ENCODE data around the gene RALGPS1.

Gene RALGPS1

DNA sequence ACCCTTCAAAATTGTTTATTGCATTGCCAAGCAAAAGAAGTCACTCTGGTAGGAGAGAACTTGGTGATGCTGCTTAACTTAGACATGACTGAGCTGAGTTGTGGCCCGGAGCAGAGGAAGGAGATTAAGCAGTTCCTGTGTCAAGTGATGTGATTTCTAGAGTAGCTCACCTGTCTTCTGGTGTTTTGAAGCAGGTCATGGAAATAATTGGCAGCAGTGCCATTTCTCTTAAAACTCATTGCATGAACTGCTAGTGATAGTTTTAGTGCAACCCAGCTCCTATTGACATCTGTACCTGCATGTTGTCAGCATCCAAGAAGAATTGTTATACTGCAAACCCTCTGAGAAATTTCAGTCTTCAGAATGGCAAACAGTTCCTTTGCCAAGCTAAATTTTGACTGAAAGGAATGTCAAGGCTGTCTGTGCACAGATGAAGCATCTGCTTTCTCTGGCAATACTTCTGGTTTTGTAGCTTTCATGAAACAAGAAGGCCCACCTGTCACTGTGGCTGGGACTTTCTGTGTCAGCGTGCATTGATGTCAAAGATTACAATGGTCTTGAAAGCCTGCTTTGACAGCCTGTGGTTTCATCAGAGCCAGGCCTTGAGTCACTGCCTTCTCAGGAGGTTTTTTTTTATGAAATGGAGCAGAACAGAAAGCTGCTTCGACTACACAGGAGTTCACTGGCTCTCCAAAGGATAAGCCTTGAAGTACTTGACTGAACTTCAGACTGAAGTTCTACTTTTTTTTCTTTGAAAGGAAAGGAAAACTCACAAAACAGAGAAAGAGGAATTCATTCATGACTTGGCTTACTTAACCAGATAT is 90.6 kb downstream of the RALGPS1 start:
- H3K4me3 ChIP-seq (ENCODE audit: low read depth, low read length): no peak overlapping the region
- TF ChIP-seq, protein P1, sequence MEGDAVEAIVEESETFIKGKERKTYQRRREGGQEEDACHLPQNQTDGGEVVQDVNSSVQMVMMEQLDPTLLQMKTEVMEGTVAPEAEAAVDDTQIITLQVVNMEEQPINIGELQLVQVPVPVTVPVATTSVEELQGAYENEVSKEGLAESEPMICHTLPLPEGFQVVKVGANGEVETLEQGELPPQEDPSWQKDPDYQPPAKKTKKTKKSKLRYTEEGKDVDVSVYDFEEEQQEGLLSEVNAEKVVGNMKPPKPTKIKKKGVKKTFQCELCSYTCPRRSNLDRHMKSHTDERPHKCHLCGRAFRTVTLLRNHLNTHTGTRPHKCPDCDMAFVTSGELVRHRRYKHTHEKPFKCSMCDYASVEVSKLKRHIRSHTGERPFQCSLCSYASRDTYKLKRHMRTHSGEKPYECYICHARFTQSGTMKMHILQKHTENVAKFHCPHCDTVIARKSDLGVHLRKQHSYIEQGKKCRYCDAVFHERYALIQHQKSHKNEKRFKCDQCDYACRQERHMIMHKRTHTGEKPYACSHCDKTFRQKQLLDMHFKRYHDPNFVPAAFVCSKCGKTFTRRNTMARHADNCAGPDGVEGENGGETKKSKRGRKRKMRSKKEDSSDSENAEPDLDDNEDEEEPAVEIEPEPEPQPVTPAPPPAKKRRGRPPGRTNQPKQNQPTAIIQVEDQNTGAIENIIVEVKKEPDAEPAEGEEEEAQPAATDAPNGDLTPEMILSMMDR (IDR thresholded peaks at IDR 0.05; ENCODE audit: low read depth, low read length): no peak

DNA sequence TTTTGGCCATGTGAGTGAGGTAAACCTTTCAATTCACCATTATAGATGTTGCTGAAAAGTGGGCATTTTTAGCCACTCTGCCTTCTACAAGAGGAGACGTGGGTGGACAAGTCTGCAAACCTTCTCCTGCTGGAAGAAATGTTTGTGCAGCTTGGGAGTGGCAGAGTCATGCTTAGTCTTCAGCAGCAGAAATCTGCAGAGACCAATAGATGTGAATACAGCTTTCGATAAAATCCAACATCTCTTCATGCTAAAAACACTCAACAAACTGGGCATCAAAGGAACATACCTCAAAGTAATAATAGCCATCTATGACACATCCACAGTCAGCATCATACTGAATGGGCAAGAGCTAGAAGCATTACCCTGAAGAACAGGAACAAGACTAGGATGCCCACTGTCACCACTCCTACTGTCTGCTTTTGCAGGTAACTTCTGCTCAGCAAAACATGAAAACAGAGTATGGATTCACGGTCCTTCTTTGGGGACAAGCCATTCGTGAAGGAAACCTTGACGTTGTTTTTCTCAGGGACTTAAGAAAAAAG is 91.3 kb downstream of the RALGPS1 start:
- TF ChIP-seq, protein P1 (IDR thresholded peaks at IDR 0.05; ENCODE audit: low read depth, low read length): no peak
- no peak overlapping the region for H3K4me3 ChIP-seq (ENCODE audit: low read depth, low read length)

DNA sequence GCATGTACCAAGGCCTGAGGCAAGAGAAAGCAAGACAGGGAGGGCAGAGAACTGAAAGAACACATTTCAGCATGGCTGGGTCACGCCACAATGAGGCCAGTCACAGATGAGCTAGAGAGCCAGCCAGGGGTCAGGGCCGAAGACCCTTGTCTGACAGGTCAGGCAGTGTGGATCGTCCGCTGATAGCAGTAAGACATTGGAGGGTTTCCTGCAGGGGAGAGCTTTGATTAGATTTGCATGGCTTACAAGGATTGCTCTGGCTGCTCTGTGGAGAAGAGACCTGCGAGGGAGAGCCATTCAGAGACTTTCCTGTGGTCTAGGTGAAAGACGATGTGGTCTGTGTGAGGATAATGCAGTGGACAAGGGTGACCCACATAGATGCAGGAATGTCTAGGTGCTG is 93.1 kb downstream of the RALGPS1 start:
- H3K4me3 ChIP-seq (ENCODE audit: low read depth, low read length): no peak overlapping the region
- TF ChIP-seq, protein P1 (IDR thresholded peaks at IDR 0.05; ENCODE audit: low read depth, low read length): no peak

DNA sequence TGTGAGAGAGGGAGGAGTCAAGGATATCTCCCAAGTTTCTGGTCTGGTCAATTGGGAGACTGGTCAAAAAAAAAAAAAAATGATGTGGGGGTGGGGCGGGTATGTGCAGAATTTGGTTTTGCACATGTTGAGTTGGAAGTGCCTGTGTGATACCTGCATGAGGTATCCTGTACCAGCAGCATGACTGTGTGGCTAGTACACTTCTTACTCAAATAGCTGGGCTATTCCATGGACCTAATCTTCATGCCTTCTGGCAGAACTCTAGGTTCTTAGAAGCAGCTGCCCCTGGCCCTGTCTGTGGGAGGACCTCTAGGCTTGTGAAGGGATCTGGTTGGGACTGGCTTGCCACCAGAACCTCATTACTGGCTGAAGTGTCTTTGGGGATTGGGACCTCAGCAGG is 93.5 kb downstream of the RALGPS1 start:
- TF ChIP-seq, protein P1 (IDR thresholded peaks at IDR 0.05; ENCODE audit: low read depth, low read length): no peak
- no peak overlapping the region for H3K4me3 ChIP-seq (ENCODE audit: low read depth, low read length)

DNA sequence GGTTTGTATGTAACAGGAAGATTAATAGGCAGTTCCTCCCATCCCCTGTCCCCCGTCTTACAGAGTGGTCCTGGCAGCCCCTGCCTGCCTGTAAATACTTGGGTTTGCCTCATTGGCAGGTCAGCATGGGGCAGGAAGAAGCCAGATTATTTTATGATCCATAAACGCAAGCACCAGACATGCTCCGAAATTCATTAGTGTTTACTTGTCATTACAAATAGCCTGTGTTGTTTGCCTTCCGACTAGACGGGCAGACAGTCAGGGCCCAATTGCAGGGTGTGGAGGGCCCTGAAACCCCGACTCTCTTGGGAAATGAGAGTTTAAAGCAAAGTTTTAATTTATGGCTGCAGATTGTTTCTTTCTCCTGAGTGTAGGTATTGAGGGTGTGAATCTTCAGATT is 97.2 kb downstream of the RALGPS1 start:
- TF ChIP-seq, protein P1 (IDR thresholded peaks at IDR 0.05; ENCODE audit: low read depth, low read length): no peak
- H3K4me3 ChIP-seq (ENCODE audit: low read depth, low read length): no peak overlapping the region

DNA sequence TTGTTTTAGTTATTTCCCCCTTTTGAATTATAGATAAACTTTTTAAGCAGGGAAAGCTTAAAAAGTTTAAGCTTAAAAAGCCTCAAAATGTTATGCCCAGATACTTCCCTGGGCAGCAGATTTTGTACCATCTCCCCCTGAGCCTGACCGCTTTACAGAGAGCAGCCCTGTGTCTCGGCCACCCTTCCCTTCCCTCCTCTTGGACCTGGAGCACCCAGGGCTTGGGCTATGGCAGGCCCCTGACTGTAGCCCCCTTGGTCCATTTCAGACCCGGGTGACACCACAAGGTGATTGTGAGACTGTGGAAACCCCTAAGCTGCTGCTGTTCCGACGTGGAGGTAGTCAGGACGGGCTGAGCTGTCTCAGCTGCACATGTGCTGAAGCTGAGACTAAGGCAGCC is 97.7 kb downstream of the RALGPS1 start:
- H3K4me3 ChIP-seq (ENCODE audit: low read depth, low read length): no peak overlapping the region
- TF ChIP-seq, protein P1 (IDR thresholded peaks at IDR 0.05; ENCODE audit: low read depth, low read length): no peak

DNA sequence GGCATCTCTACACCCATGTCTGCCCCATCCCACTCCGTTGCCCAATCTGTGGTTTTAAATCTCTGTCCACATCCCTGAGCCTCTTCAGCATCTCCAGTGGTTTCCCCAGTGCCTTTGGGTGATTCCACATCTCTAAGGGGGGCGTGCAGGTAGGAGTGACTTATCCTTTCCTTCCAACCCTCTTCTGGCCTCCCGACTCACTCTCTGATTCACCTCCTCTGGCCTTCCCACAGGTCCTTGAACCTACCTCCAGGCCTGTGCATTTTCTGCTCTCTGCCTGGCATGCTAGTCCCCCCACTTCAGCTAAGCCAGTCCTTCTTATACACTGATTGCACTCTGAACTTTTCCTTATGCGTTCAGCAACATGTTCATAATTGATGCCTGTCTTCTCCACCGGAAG is 99.0 kb downstream of the RALGPS1 start:
- TF ChIP-seq, protein P1 (IDR thresholded peaks at IDR 0.05; ENCODE audit: low read depth, low read length): no peak

More for the DNA sequence above, 99.0 kb downstream of the RALGPS1 start:
- H3K4me3 ChIP-seq (ENCODE audit: low read depth, low read length): no peak overlapping the region

Measured in WI38 (cell line).